ENCODE data around the gene NUCKS1. TPM values are rescaled to one million over a fixed set of nuclear protein-coding genes. Genes with fewer than 3 reads are reported as not detected.

The NUCKS1 gene
- total and polyA plus RNA-seq, 2 donors from 2014 or later: 101 to 182 TPM

- DNase-seq (peak; percentile 64 to 91 (median 71)), FAIRE-seq (no peak)
- Histone ChIP-seq H3K27me3 (ENCODE audit: control insufficient read depth, insufficient read depth, low read length) (no peaks in the 10 kb centered on the region), H3K9me3 (ENCODE audit: control insufficient read depth in 2 of 3, insufficient read depth in 1 of 3, low read length in 3 of 3) (no peaks in the 10 kb centered on the region), H3K4me1 (ENCODE audit: control insufficient read depth in 2 of 3, insufficient read depth in 2 of 3, low read depth in 1 of 3, low read length in 3 of 3) (peaks cover 0 to 2% (median 0%) of the 10 kb centered on the region in 3 donors), H3K9ac (ENCODE audit: low read length in 3 of 3) (no peak overlapping the region), H3K27ac (ENCODE audit: low read depth in 2 of 2, low read length in 2 of 2) (no peak overlapping the region), H3K4me3 (ENCODE audit: low read length in 3 of 3) (no peak overlapping the region), H3K36me3 (ENCODE audit: control insufficient read depth in 2 of 3, insufficient read depth in 3 of 3, low read length in 3 of 3) (peaks cover 0 to 3% (median 0%) of the 10 kb centered on the region in 3 donors)
- intact Hi-C loops (cut with DNase I): no loop called here
- TF ChIP-seq CTCF (IDR thresholded peaks at IDR 0.05; ENCODE audit: borderline replicate concordance, extremely low read depth, insufficient read depth): no peak
Measured at GRCh38 chr1:205700865-205701401, 49.0 kb downstream of the NUCKS1 start.

GRCh38 chr1:205699416-205699815, 50.6 kb downstream of the NUCKS1 start:
- Histone ChIP-seq H3K9me3 (ENCODE audit: control insufficient read depth in 2 of 3, insufficient read depth in 1 of 3, low read length in 3 of 3) (no peaks in the 10 kb centered on the region), H3K4me3 (ENCODE audit: low read length in 3 of 3) (no peak overlapping the region), H3K9ac (ENCODE audit: low read length in 3 of 3) (no peak overlapping the region), H3K27me3 (ENCODE audit: control insufficient read depth, insufficient read depth, low read length) (no peaks in the 10 kb centered on the region), H3K36me3 (ENCODE audit: control insufficient read depth in 2 of 3, insufficient read depth in 3 of 3, low read length in 3 of 3) (peaks cover 0 to 3% (median 0%) of the 10 kb centered on the region in 3 donors), H3K27ac (ENCODE audit: low read depth in 2 of 2, low read length in 2 of 2) (no peak overlapping the region), H3K4me1 (ENCODE audit: control insufficient read depth in 2 of 3, insufficient read depth in 2 of 3, low read depth in 1 of 3, low read length in 3 of 3) (peaks cover 0 to 2% (median 0%) of the 10 kb centered on the region in 3 donors)
- no peak for TF ChIP-seq CTCF (IDR thresholded peaks at IDR 0.05; ENCODE audit: borderline replicate concordance, extremely low read depth, insufficient read depth)
- intact Hi-C loops (cut with DNase I): no loop called here
- FAIRE-seq (no peak), DNase-seq (no peak)

- intact Hi-C loops (cut with DNase I): no loop called here
- Histone ChIP-seq H3K4me3 (ENCODE audit: low read length in 3 of 3) (no peak overlapping the region), H3K36me3 (ENCODE audit: control insufficient read depth in 2 of 3, insufficient read depth in 3 of 3, low read length in 3 of 3) (peaks cover 0 to 3% (median 0%) of the 10 kb centered on the region in 3 donors), H3K27ac (ENCODE audit: low read depth in 2 of 2, low read length in 2 of 2) (no peak overlapping the region), H3K9me3 (ENCODE audit: control insufficient read depth in 2 of 3, insufficient read depth in 1 of 3, low read length in 3 of 3) (no peaks in the 10 kb centered on the region), H3K4me1 (ENCODE audit: control insufficient read depth in 2 of 3, insufficient read depth in 2 of 3, low read depth in 1 of 3, low read length in 3 of 3) (peaks cover 0 to 2% (median 0%) of the 10 kb centered on the region in 3 donors), H3K9ac (ENCODE audit: low read length in 3 of 3) (no peak overlapping the region), H3K27me3 (ENCODE audit: control insufficient read depth, insufficient read depth, low read length) (no peaks in the 10 kb centered on the region)
- TF ChIP-seq CTCF (IDR thresholded peaks at IDR 0.05; ENCODE audit: borderline replicate concordance, extremely low read depth, insufficient read depth): no peak
- DNase-seq (no peak), FAIRE-seq (no peak)
Measured at GRCh38 chr1:205698921-205699320, 51.1 kb downstream of the NUCKS1 start.
